ENCODE results near the gene ERLIN1. TPM values are rescaled to one million over a fixed set of nuclear protein-coding genes. Genes with fewer than 3 reads are reported as not detected.
A peak's percentile ranks its signal among the peaks of the same experiment; 100 is the strongest.

The ERLIN1 gene
- total RNA-seq, 2 donors from 2014 or later = 21.2 to 22.8 TPM

- peaks cover 27% of the 10 kb centered on the region for H3K36me3 Mint-ChIP-seq
Measured at GRCh38 chr10:100184840-100185239, 989 bp downstream of the ERLIN1 start.

DNA sequence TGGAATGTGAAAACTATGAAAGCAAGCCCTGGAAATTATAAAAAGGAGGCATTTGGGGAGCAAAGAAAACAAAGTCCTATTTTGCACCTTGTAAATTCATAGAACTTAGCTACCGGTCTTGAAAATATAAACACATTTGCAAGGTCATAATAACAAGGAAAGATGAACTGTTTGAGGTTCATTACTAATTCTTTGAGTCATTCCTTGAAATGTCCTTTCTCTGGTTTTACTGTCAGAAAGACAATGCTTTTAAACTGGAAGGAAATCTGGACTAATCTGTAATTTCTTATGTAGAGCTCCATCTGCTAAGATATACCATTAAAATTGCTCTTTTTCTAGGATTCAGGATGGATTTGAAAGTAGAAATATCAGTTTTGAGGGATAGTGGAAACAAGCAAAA lies 1.4 kb downstream of the ERLIN1 start:
- Mint-ChIP-seq H3K27me3 (no peaks in the 10 kb centered on the region), H3K4me1 (ENCODE audit: low read depth in 2 of 2) (peaks cover 53 to 58% of the 10 kb centered on the region in 2 donors), H3K27ac (peak overlapping the region; percentile 98 to 99), H3K36me3 (peaks cover 27% of the 10 kb centered on the region), H3K4me3 (peak overlapping the region; percentile 99), H3K9me3 (no peaks in the 10 kb centered on the region)
- no peak for DNase-seq (ENCODE audit: low spot score)
- ATAC-seq = no peak

More at GRCh38 chr10:100184840-100185239, 989 bp downstream of the ERLIN1 start:
- Mint-ChIP-seq H3K4me3 (peak overlapping the region; percentile 99), H3K9me3 (no peaks in the 10 kb centered on the region), H3K27me3 (no peaks in the 10 kb centered on the region), H3K27ac (peak overlapping the region; percentile 98 to 99), H3K4me1 (ENCODE audit: low read depth in 2 of 2) (peaks cover 53 to 58% of the 10 kb centered on the region in 2 donors)
- DNase-seq (ENCODE audit: low spot score) = no peak
- ATAC-seq = no peak

DNA sequence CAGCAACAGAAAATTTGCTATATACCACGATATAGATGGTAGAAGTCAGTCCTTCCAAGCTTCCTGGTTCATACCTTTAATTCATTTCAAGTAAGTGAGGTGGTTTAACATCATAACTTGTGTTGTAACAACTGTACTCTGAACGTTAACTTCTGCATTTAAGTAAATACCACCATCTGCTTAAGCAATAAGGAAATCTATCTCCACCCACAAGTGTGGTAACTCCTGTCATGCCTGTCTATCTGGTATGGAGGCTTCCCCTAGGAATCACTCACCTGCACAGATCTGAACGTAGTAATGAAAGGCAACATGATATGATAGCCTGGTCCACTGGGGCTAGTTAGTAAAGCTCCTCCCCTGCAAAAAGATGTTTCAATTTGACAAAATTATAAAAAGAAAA lies 2.3 kb downstream of the ERLIN1 start:
- Mint-ChIP-seq H3K27ac (peak overlapping the region; percentile 98 to 99), H3K9me3 (no peaks in the 10 kb centered on the region), H3K4me1 (ENCODE audit: low read depth in 2 of 2) (peaks cover 51 to 58% of the 10 kb centered on the region in 2 donors), H3K27me3 (no peaks in the 10 kb centered on the region), H3K36me3 (peaks cover 27% of the 10 kb centered on the region), H3K4me3 (peak overlapping the region; percentile 99)
- ATAC-seq (no peak), DNase-seq (ENCODE audit: low spot score) (no peak)

GRCh38 chr10:100182908-100183307 lies 2.9 kb downstream of the ERLIN1 start:
- Mint-ChIP-seq H3K4me1 (ENCODE audit: low read depth in 2 of 2) (peaks cover 49 to 58% of the 10 kb centered on the region in 2 donors), H3K4me3 (no peak overlapping the region), H3K27me3 (no peaks in the 10 kb centered on the region), H3K9me3 (no peaks in the 10 kb centered on the region), H3K36me3 (peaks cover 30% of the 10 kb centered on the region), H3K27ac (peak overlapping the region; percentile 98 to 99)
- ATAC-seq (no peak), DNase-seq (ENCODE audit: low spot score) (no peak)

DNA sequence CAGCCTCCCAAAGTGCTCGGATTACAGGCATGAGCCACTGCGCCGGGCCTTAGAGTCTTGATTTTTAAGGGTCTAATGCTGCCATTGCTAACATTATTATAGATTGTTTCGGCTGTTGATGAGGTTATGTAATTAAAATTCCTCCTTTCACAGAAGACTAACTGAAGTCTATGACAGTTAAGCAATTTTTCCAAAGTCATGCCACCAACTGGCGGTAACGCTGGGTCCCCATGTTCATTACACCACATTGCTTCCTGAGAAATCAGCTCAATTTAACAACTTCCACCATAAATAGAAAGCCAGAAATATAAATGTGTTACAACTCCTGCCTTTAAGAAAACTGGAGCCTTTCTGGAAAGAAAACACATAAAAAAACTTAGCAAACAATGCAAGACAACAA lies 3.5 kb downstream of the ERLIN1 start:
- ATAC-seq (no peak), DNase-seq (ENCODE audit: low spot score) (no peak)
- H3K27me3 Mint-ChIP-seq = no peaks in the 10 kb centered on the region
- peaks cover 43 to 53% of the 10 kb centered on the region in 2 donors for H3K4me1 Mint-ChIP-seq (ENCODE audit: low read depth in 2 of 2)
- peaks cover 36% of the 10 kb centered on the region for H3K36me3 Mint-ChIP-seq
- peak overlapping the region in 1 of 2 donors; percentile 98 for H3K27ac Mint-ChIP-seq
- H3K4me3 Mint-ChIP-seq = peak overlapping the region; percentile 17
- H3K9me3 Mint-ChIP-seq = no peaks in the 10 kb centered on the region

DNA sequence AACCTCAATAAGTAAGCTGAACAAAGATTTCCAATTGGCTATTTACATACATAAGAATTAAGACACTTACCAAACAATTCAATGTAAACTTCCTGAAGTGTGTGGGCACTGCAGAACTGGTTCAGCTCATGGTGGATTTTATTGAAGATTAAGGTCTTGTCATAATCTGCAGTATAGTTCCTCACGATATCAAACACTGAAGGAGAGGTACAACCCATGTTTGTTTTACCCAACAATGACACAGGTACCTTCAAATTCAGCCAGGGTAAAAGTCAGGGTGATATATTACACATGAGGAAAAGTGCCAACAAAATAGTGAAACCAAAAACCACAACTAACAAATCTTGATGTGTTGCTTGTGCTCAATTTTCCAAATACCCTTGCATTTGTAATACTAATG lies 10.0 kb downstream of the ERLIN1 start:
- no peak for DNase-seq (ENCODE audit: low spot score)
- H3K4me1 Mint-ChIP-seq (ENCODE audit: low read depth in 2 of 2) = peaks cover 18 to 27% of the 10 kb centered on the region in 2 donors
- H3K27me3 Mint-ChIP-seq = no peaks in the 10 kb centered on the region
- no peaks in the 10 kb centered on the region for H3K9me3 Mint-ChIP-seq
- H3K4me3 Mint-ChIP-seq = no peak overlapping the region
- no peak overlapping the region for H3K27ac Mint-ChIP-seq
- H3K36me3 Mint-ChIP-seq = peaks cover 45% of the 10 kb centered on the region
- no peak for ATAC-seq

DNA sequence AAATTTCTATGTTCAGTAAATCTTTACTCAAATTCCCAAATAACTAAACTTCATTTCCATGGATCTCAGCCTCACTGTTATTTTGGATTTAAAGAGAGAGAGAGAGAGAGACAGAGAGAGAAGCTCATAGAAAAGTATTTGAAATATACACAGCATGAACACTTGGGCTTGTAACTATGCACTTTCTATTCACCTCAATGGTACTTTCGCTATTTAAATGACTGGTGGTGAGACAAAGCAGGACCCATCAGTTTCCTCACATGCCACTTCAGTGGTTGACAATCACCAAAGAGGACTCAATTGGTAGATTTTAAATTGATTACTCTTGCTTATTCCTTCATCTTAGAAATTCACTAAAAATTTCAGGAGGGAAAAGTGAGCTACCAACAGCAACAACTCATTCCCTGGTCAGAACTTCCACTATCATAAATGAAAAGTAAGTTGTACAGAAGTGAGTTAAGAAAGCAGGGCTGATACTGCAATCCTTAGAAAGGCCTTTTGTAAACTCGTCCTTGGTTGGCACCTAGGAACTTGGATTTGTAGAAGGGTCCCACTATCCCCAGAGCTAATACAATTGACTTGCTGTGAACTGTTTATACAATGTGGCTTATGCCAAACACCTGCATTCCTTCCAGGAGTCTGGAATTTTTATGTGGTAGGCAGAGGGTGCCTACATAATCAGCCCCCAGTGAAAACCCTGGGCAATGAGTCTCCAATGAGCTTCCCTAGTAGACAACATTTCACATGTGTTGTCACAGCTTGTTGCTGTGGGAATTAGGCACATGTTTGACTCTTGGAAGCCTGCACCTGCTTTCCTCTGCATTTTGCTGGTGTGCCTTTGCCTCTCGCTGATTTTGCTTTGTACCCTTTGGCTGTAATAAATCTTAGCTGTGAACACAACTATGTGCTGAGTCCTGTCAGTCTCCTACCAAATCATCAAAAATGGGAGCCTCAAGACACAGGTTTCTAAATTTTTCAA lies 10.8 kb downstream of the ERLIN1 start:
- Mint-ChIP-seq H3K4me1 (ENCODE audit: low read depth in 2 of 2) (peaks cover 17 to 27% of the 10 kb centered on the region in 2 donors), H3K27ac (peak overlapping the region; percentile 71 to 86), H3K9me3 (no peaks in the 10 kb centered on the region), H3K36me3 (peaks cover 47% of the 10 kb centered on the region), H3K27me3 (no peaks in the 10 kb centered on the region), H3K4me3 (peak overlapping the region; percentile 76)
- DNase-seq (ENCODE audit: low spot score) (no peak), ATAC-seq (peak; percentile 86 to 88)

GRCh38 chr10:100173035-100173434 lies 12.8 kb downstream of the ERLIN1 start:
- H3K36me3 Mint-ChIP-seq = peaks cover 46% of the 10 kb centered on the region
- no peak overlapping the region for H3K27ac Mint-ChIP-seq
- H3K27me3 Mint-ChIP-seq = no peaks in the 10 kb centered on the region
- H3K4me1 Mint-ChIP-seq (ENCODE audit: low read depth in 2 of 2) = peaks cover 19 to 30% of the 10 kb centered on the region in 2 donors
- DNase-seq (ENCODE audit: low spot score) (no peak), ATAC-seq (no peak)
- no peaks in the 10 kb centered on the region for H3K9me3 Mint-ChIP-seq
- no peak overlapping the region for H3K4me3 Mint-ChIP-seq

- H3K4me1 Mint-ChIP-seq (ENCODE audit: low read depth in 2 of 2) = peaks cover 24 to 37% of the 10 kb centered on the region in 2 donors
- H3K27me3 Mint-ChIP-seq = no peaks in the 10 kb centered on the region
- H3K9me3 Mint-ChIP-seq = no peaks in the 10 kb centered on the region
- ATAC-seq (no peak), DNase-seq (ENCODE audit: low spot score) (no peak)
- no peak overlapping the region for H3K4me3 Mint-ChIP-seq
- no peak overlapping the region for H3K27ac Mint-ChIP-seq
- H3K36me3 Mint-ChIP-seq = peaks cover 39% of the 10 kb centered on the region
Measured at GRCh38 chr10:100172349-100172748, 13.5 kb downstream of the ERLIN1 start.

GRCh38 chr10:100168313-100168643 lies 17.6 kb downstream of the ERLIN1 start:
- ATAC-seq (no peak), DNase-seq (ENCODE audit: low spot score) (no peak)
- peak overlapping the region; percentile 78 to 91 for H3K27ac Mint-ChIP-seq
- H3K36me3 Mint-ChIP-seq = peaks cover 24% of the 10 kb centered on the region
- no peaks in the 10 kb centered on the region for H3K9me3 Mint-ChIP-seq
- peaks cover 24 to 28% of the 10 kb centered on the region in 2 donors for H3K4me1 Mint-ChIP-seq (ENCODE audit: low read depth in 2 of 2)
- peak overlapping the region; percentile 83 for H3K4me3 Mint-ChIP-seq
- no peaks in the 10 kb centered on the region for H3K27me3 Mint-ChIP-seq

DNA sequence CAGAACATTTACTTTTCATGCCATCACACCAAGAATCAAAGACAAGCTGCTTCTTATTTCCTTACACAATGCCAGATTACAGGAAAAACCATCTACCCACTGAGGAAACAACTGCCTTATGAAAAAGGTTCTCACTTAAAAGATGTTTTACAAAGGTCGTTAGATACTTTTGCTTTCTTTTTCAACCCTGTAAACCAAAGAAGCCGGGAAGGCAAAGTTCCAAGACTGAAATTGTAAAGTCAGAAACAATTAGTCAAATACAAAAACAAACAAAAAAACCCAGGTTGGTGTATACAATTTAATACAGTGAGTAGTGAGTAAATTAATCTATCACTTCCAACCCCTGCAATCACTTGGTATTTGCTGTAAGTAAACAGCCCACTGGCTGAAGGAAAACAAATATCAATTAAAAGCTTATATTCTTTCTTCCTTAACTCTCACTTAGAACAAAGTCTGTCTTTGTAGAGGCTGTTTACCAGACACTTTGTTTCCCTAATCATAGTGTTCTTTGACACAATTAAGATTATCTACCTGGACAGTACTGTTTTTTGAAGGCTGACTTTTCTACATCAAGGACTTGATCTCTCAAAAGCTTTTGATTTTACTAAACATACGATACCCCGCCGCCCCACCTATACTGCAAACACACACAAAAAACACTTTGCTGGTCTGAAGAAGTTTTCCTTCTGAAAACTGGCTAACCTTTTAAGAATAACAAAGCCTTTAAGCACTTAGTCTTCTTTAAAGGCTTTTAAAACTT lies 18.1 kb downstream of the ERLIN1 start:
- H3K36me3 Mint-ChIP-seq = peaks cover 18% of the 10 kb centered on the region
- no peaks in the 10 kb centered on the region for H3K27me3 Mint-ChIP-seq
- H3K27ac Mint-ChIP-seq = peak overlapping the region; percentile 78 to 91
- H3K4me3 Mint-ChIP-seq = peak overlapping the region; percentile 83
- H3K9me3 Mint-ChIP-seq = no peaks in the 10 kb centered on the region
- ATAC-seq = peak in 1 of 2 donors; percentile 32
- DNase-seq (ENCODE audit: low spot score) = no peak
- peaks cover 24 to 28% of the 10 kb centered on the region in 2 donors for H3K4me1 Mint-ChIP-seq (ENCODE audit: low read depth in 2 of 2)

- DNase-seq (ENCODE audit: low spot score) (no peak), ATAC-seq (no peak)
- H3K9me3 Mint-ChIP-seq = no peaks in the 10 kb centered on the region
- H3K27me3 Mint-ChIP-seq = no peaks in the 10 kb centered on the region
- peaks cover 16 to 24% of the 10 kb centered on the region in 2 donors for H3K4me1 Mint-ChIP-seq (ENCODE audit: low read depth in 2 of 2)
- peak overlapping the region in 1 of 2 donors; percentile 37 for H3K27ac Mint-ChIP-seq
- peaks cover 14% of the 10 kb centered on the region for H3K36me3 Mint-ChIP-seq
- no peak overlapping the region for H3K4me3 Mint-ChIP-seq
Measured at GRCh38 chr10:100163704-100164621, 21.9 kb downstream of the ERLIN1 start.

GRCh38 chr10:100162696-100163095 lies 23.1 kb downstream of the ERLIN1 start:
- ATAC-seq (no peak), DNase-seq (ENCODE audit: low spot score) (no peak)
- Mint-ChIP-seq H3K27ac (no peak overlapping the region), H3K36me3 (peaks cover 26% of the 10 kb centered on the region), H3K27me3 (no peaks in the 10 kb centered on the region), H3K4me1 (ENCODE audit: low read depth in 2 of 2) (peaks cover 13 to 25% of the 10 kb centered on the region in 2 donors), H3K4me3 (no peak overlapping the region), H3K9me3 (no peaks in the 10 kb centered on the region)

Measured in natural killer cell treated with Interleukin-12 subunit alpha and Interleukin-12 subunit beta and Interleukin-15 and Interleukin-18, amount 100 ng/mL, for 72 hours (primary cell).